ENCODE measurements around the gene TMED4. TPM values are rescaled to one million over a fixed set of nuclear protein-coding genes. Genes with fewer than 3 reads are reported as not detected.

Gene TMED4
- total and polyA plus RNA-seq, 2 of the 13 experiments (the other 11 are each of a cell fraction or from before 2014, with no cell fraction given), result 81.4 to 109 TPM

DNA sequence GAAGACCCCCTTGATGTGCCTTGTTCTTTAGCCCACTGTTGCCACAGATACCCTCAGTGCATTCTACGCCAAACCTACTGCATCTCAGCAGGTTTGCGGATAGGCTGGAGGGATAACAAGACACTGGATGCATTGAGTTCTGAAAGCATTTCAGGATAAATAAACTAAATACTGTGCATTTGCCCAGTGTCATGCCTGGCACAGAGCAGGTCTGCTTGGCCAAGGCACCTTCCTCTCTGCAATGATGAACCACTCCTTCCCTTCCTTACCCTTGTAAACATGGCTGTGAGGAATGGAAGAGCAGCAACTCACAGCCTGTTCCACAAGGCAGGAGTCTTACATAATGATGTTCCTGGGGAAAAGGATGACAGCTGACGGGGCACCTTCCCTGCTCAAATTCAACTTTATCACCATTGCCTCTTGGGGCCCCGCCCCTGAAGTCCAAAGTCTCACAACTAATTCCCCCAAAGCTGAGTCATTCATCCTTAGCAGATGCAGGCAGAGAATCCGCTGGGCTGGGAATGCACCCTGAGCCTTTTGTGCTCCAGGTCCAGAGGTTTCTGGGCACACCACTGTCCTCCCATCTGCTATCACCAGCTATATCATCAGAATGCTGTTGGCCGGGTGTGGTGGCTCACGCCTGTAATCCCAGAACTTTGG is 19.9 kb downstream of the TMED4 start (continued):
- TF ChIP-seq ZNF616 (CRISPR knock-in tag; IDR thresholded peaks at IDR 0.05; ENCODE audit: low read depth) (no peak), THAP9 (CRISPR knock-in tag; IDR thresholded peaks at IDR 0.05; ENCODE audit: borderline replicate concordance) (no peak), ZNF552 (CRISPR knock-in tag; IDR thresholded peaks at IDR 0.05; ENCODE audit: borderline replicate concordance) (no peak), PTBP1 (IDR thresholded peaks at IDR 0.05; ENCODE audit: low read depth, low read length, poor library complexity, severe bottlenecking) (no peak), TAF1 (CRISPR knock-in tag; IDR thresholded peaks at IDR 0.05) (no peak), GPN1 (CRISPR knock-in tag; IDR thresholded peaks at IDR 0.05; ENCODE audit: borderline replicate concordance) (no peak), ATF4 (CRISPR knock-in tag; IDR thresholded peaks at IDR 0.05) (no peak; a peak in 1 of 4 replicates), ZNF441 (CRISPR knock-in tag; IDR thresholded peaks at IDR 0.05; ENCODE audit: borderline replicate concordance) (peak; percentile 57; the same call in 1 of the 2 replicates), ZNF709 (CRISPR knock-in tag; IDR thresholded peaks at IDR 0.05) (peak; percentile 31; the same call in 1 of the 2 replicates), FOXA3 (CRISPR knock-in tag; IDR thresholded peaks at IDR 0.05) (peak; percentile 79), ADNP (CRISPR knock-in tag; IDR thresholded peaks at IDR 0.05) (no peak), HMGXB3 (CRISPR knock-in tag; IDR thresholded peaks at IDR 0.05; ENCODE audit: borderline replicate concordance) (peak; percentile 77; the same call in 1 of the 2 replicates), TGIF2 (CRISPR knock-in tag; IDR thresholded peaks at IDR 0.05) (no peak), ZNF558 (CRISPR knock-in tag; IDR thresholded peaks at IDR 0.05; ENCODE audit: borderline replicate concordance) (no peak), ZNF234 (CRISPR knock-in tag; conservative IDR thresholded peaks at IDR 0.05) (no peak), MED13 (CRISPR knock-in tag; IDR thresholded peaks at IDR 0.05) (peak; percentile 66; the same call in 1 of the 2 replicates), PAF1 (CRISPR knock-in tag; IDR thresholded peaks at IDR 0.05) (no peak; the same call in 1 of the 2 replicates), ZNF567 (CRISPR knock-in tag; IDR thresholded peaks at IDR 0.05; ENCODE audit: borderline replicate concordance) (no peak)
- TF ChIP-seq, protein P1, sequence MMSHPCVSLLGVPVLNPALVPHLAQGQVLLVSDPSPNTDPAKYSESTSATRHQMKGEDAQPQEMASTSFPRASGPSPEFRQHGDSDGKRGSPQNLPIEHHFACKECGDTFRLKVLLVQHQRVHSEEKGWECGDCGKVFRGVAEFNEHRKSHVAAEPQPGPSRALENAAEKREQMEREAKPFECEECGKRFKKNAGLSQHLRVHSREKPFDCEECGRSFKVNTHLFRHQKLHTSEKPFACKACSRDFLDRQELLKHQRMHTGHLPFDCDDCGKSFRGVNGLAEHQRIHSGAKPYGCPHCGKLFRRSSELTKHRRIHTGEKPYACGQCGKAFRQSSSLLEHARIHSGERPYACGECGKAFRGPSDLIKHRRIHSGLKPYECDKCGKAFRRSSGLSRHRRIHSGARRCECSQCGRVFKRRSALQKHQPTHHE (CRISPR knock-in tag; IDR thresholded peaks at IDR 0.05; ENCODE audit: borderline replicate concordance), result no peak
- TF ChIP-seq, protein P2, sequence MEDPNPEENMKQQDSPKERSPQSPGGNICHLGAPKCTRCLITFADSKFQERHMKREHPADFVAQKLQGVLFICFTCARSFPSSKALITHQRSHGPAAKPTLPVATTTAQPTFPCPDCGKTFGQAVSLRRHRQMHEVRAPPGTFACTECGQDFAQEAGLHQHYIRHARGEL (CRISPR knock-in tag; IDR thresholded peaks at IDR 0.05), result no peak
